Endodermal cell (in vitro differentiated cells): ENCODE results near the gene NPY2R. TPM values are rescaled to one million over a fixed set of nuclear protein-coding genes. Genes with fewer than 3 reads are reported as not detected.

ENCODE experiments used
- DNase-seq: peaks from one replicate; pipeline ENCODE4 v3.0.0-alpha.2; 2017
- H3K27ac ChIP-seq: 2 replicates; pipeline ENCODE4 v1.5.1; 2013; ENCODE audit warnings: mild to moderate bottlenecking, low read depth, low read length, moderate library complexity
- H3K27me3 ChIP-seq: 2 replicates; pipeline ENCODE4 v1.6.1; 2013; ENCODE audit warnings: mild to moderate bottlenecking, low read length, moderate library complexity; ENCODE audit not compliant: insufficient read depth, control insufficient read depth, poor library complexity, severe bottlenecking
- H3K36me3 ChIP-seq: 2 replicates; pipeline ENCODE4 v1.7.0; 2013; ENCODE audit warnings: mild to moderate bottlenecking, low read length, moderate library complexity; ENCODE audit not compliant: control insufficient read depth, insufficient read depth
- H3K4me1 ChIP-seq: one replicate; pipeline ENCODE4 v1.7.0; 2013; ENCODE audit warnings: low read length; ENCODE audit not compliant: control insufficient read depth, insufficient read depth
- H3K4me3 ChIP-seq: 2 replicates; pipeline ENCODE4 v1.5.1; 2013; ENCODE audit warnings: mild to moderate bottlenecking, low read length, moderate library complexity
- H3K9ac ChIP-seq: 2 replicates; pipeline ENCODE4 v1.6.1; 2013; ENCODE audit warnings: mild to moderate bottlenecking, low read length, moderate library complexity; ENCODE audit not compliant: poor library complexity, severe bottlenecking; ENCODE audit errors: extremely low read depth
- H3K9me3 ChIP-seq: 2 replicates; pipeline ENCODE4 v1.6.1; 2013; ENCODE audit warnings: mild to moderate bottlenecking, low read length, moderate library complexity; ENCODE audit not compliant: control insufficient read depth
- H3K27ac Mint-ChIP-seq: 2 replicates; pipeline ENCODE4 v1.8.0; 2020; ENCODE audit warnings: mixed read lengths
- H3K27me3 Mint-ChIP-seq: 2 replicates; pipeline ENCODE4 v1.8.0; 2021; ENCODE audit warnings: mild to moderate bottlenecking, mixed read lengths; ENCODE audit not compliant: insufficient read depth
- H3K36me3 Mint-ChIP-seq: 2 replicates; pipeline ENCODE4 v1.8.0; 2020; ENCODE audit warnings: low read depth, mixed read lengths
- H3K4me1 Mint-ChIP-seq: 2 replicates; pipeline ENCODE4 v1.8.0; 2020; ENCODE audit warnings: mixed read lengths
- H3K4me3 Mint-ChIP-seq: 2 replicates; pipeline ENCODE4 v1.8.0; 2020; ENCODE audit warnings: mild to moderate bottlenecking, moderate library complexity, mixed read lengths
- H3K9me3 Mint-ChIP-seq: 2 replicates; pipeline ENCODE4 v1.8.0; 2020; ENCODE audit warnings: mild to moderate bottlenecking, mixed read lengths
- CTCF ChIP-seq: fragments of 200-600 bp; sonication (generic); conservative IDR thresholded peaks from 2 replicates; pipeline ENCODE4 v1.5.0; 2021; ENCODE audit warnings: antibody characterized with exemption, mild to moderate bottlenecking
- whole genome bisulfite sequencing, 2 experiments: methylation state at CpG; one replicate each; pipeline versions ENCODE4 v1.1.5 to v1.1.7; 2013; ENCODE audit warnings: missing lambda C conversion rate in 2 of 2, mixed read lengths in 1 of 2; ENCODE audit not compliant: insufficient coverage in 1 of 2, insufficient read length in 1 of 2; 5-methylcytosine and 5-hydroxymethylcytosine counted together
- total RNA-seq, 2 donors: library from RNA; stranded (reverse); fragmentation: NEBNext Ultra II Directional in 1 of 2; extraction: Animal tissue kit (Norgen Biotek cat#: 25700) in 1 of 2; gene quantifications; 2 replicates in 1 of 2; 3 replicates in 1 of 2; pipeline ENCODE4 v1.2.1, GENCODE V29; 2021

The NPY2R gene
- total RNA-seq, 2 donors from 2014 or later, result not detected

GRCh38 chr4:155220025-155220424, 11.6 kb downstream of the NPY2R start:
- 90% methylated on average over 4 of the region's 5 CpGs for WGBS, 2 experiments
- H3K9me3 Mint-ChIP-seq, result no peaks in the 10 kb centered on the region
- no peak for TF ChIP-seq CTCF
- no peak for DNase-seq
- Histone ChIP-seq H3K4me3 (no peak overlapping the region), H3K27ac (no peak overlapping the region), H3K9me3 (no peaks in the 10 kb centered on the region), H3K36me3 (no peaks in the 10 kb centered on the region), H3K9ac (no peak overlapping the region), H3K4me1 (no peaks in the 10 kb centered on the region), H3K27me3 (no peaks in the 10 kb centered on the region)
- H3K27me3 Mint-ChIP-seq, result no peaks in the 10 kb centered on the region
- no peak overlapping the region for H3K27ac Mint-ChIP-seq
- no peaks in the 10 kb centered on the region for H3K4me1 Mint-ChIP-seq
- H3K4me3 Mint-ChIP-seq, result no peak overlapping the region
- H3K36me3 Mint-ChIP-seq, result no peaks in the 10 kb centered on the region

GRCh38 chr4:155227131-155227530, 18.7 kb downstream of the NPY2R start:
- no peaks in the 10 kb centered on the region for H3K36me3 Mint-ChIP-seq
- no peaks in the 10 kb centered on the region for H3K4me1 Mint-ChIP-seq
- TF ChIP-seq CTCF, result no peak
- Histone ChIP-seq H3K9ac (no peak overlapping the region), H3K4me1 (no peaks in the 10 kb centered on the region), H3K9me3 (no peaks in the 10 kb centered on the region), H3K36me3 (no peaks in the 10 kb centered on the region), H3K4me3 (no peak overlapping the region), H3K27me3 (no peaks in the 10 kb centered on the region), H3K27ac (no peak overlapping the region)
- H3K9me3 Mint-ChIP-seq, result no peaks in the 10 kb centered on the region
- DNase-seq, result no peak
- H3K27ac Mint-ChIP-seq, result no peak overlapping the region
- no peaks in the 10 kb centered on the region for H3K27me3 Mint-ChIP-seq
- no peak overlapping the region for H3K4me3 Mint-ChIP-seq
- 61 to 83% methylated on average over 2 of the region's 2 CpGs for WGBS, 2 experiments

- H3K4me1 ChIP-seq, result no peaks in the 10 kb centered on the region
- H3K4me3 ChIP-seq, result no peak overlapping the region
- H3K27ac ChIP-seq, result no peak overlapping the region
- no peak for TF ChIP-seq CTCF
- no peaks in the 10 kb centered on the region for H3K9me3 ChIP-seq
- H3K27me3 Mint-ChIP-seq, result no peaks in the 10 kb centered on the region
- no peak overlapping the region for H3K4me3 Mint-ChIP-seq
- H3K27me3 ChIP-seq, result no peaks in the 10 kb centered on the region
- no peak for DNase-seq
- H3K9ac ChIP-seq, result no peak overlapping the region
- no peaks in the 10 kb centered on the region for H3K36me3 Mint-ChIP-seq
- no peaks in the 10 kb centered on the region for H3K9me3 Mint-ChIP-seq
- H3K36me3 ChIP-seq, result no peaks in the 10 kb centered on the region
- H3K27ac Mint-ChIP-seq, result no peak overlapping the region
- H3K4me1 Mint-ChIP-seq, result no peaks in the 10 kb centered on the region
Observed at GRCh38 chr4:155228713-155229112, 20.3 kb downstream of the NPY2R start.
